Measurements from ENCODE around the gene ZNF546. TPM values are rescaled to one million over a fixed set of nuclear protein-coding genes. Genes with fewer than 3 reads are reported as not detected.

The ZNF546 gene
- total RNA-seq, 2 experiments from 2014 or later, result 1.6 to 2.3 TPM

- intact Hi-C loops (cut with micrococcal nuclease), result no loop called here
- Mint-ChIP-seq H3K27ac (no peak overlapping the region), H3K27me3 (ENCODE audit: low read depth) (no peaks in the 10 kb centered on the region), H3K36me3 (ENCODE audit: low read depth) (peaks cover 8% of the 10 kb centered on the region), H3K4me3 (no peak overlapping the region), H3K9me3 (peaks cover 17% of the 10 kb centered on the region), H3K4me1 (ENCODE audit: low read depth) (peaks cover 13% of the 10 kb centered on the region)
- no peak for DNase-seq
- CTCF ChIA-PET, result no interaction called here
Measured at GRCh38 chr19:40059624-40060023, 62.8 kb downstream of the ZNF546 start.

- Mint-ChIP-seq H3K4me3 (no peak overlapping the region), H3K27me3 (ENCODE audit: low read depth) (no peaks in the 10 kb centered on the region), H3K36me3 (ENCODE audit: low read depth) (peaks cover 33% of the 10 kb centered on the region), H3K4me1 (ENCODE audit: low read depth) (no peaks in the 10 kb centered on the region), H3K27ac (no peak overlapping the region), H3K9me3 (peaks cover 24% of the 10 kb centered on the region)
- intact Hi-C loops (cut with micrococcal nuclease), result no loop called here
- no peak for DNase-seq
- CTCF ChIA-PET, result no interaction called here
Measured at GRCh38 chr19:40070058-40070457, 73.2 kb downstream of the ZNF546 start.

Other genes with a start within 250 kb of the ZNF546 start
- not detected for gene LEUTX, start 218.2 kb upstream of the ZNF546 start, total RNA-seq
- 1 to 10 TPM; 6.1 to 6.6 TPM for gene DYRK1B, start 162.9 kb upstream of the ZNF546 start, total RNA-seq
- 100 to 1,000 TPM; 742 to 785 TPM for gene FBL, start 150.7 kb upstream of the ZNF546 start, total RNA-seq
- gene FCGBP, start 62.4 kb upstream of the ZNF546 start, total RNA-seq, result 1 to 10 TPM; 3.1 to 3.8 TPM
- gene PSMC4, start 25.9 kb upstream of the ZNF546 start, total RNA-seq, result 10 to 100 TPM; 79.7 to 82.1 TPM
- 1 to 10 TPM; 8.3 to 9.8 TPM for gene ZNF780B, start 59.2 kb downstream of the ZNF546 start, total RNA-seq
- gene ZNF780A, start 93.9 kb downstream of the ZNF546 start, total RNA-seq, result 10 to 100 TPM in 1 of 2 experiments, 1 to 10 TPM in 1; 8.8 to 10.5 TPM
- 1 to 10 TPM; 8.4 to 9.3 TPM for gene MAP3K10, start 194.4 kb downstream of the ZNF546 start, total RNA-seq
- not detected for gene TTC9B, start 221.3 kb downstream of the ZNF546 start, total RNA-seq
- not detected for gene CCNP, start 229.6 kb downstream of the ZNF546 start, total RNA-seq